ENCODE measurements around the gene URB2. TPM values are rescaled to one million over a fixed set of nuclear protein-coding genes. Genes with fewer than 3 reads are reported as not detected.

Gene URB2
- total and polyA plus RNA-seq, 2 donors (not counting 3 experiments of a cell fraction or from before 2014, with no cell fraction given), result 4.7 to 12.4 TPM

DNA sequence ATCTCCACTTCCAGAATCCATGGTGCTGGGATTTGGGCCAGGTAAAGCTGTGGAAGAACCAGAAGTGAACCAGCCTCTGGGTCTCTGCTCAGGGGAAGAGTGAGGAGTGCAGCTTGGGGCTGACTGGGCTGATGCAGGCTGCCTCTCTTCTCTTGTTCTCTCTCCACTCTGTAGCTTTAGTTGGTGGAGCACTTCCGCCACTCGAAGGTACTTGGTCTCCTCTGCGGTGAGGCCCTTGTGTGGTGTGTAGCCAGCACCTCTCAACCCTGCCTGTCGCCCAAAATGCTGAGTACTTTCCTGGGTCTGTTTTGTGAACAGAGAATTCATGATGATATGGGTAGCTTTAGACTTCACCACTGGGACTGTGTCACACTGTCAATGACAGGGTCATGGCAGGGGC is 63.2 kb downstream of the URB2 start:
- Histone ChIP-seq H4K20me1 (replicated peaks; ENCODE audit: control insufficient read depth, extremely low read depth, insufficient read depth, low read length) (no peaks in the 10 kb centered on the region), H3K36me3 (ENCODE audit: control insufficient read depth in 2 of 2, extremely low read depth in 1 of 2, insufficient read depth in 2 of 2, low read length in 2 of 2) (no peaks in the 10 kb centered on the region), H3K9ac (replicated peaks; ENCODE audit: extremely low read depth, insufficient read depth, low read length) (no peak overlapping the region), H3K4me3 (replicated peaks in 1 of 3; ENCODE audit: insufficient read depth in 1 of 3, low read depth in 1 of 3, low read length in 3 of 3) (no peak overlapping the region), H2AFZ (ENCODE audit: low read depth, low read length) (no peak overlapping the region), H3K27ac (ENCODE audit: insufficient read depth, low read depth, low read length) (no peak overlapping the region), H3K27me3 (ENCODE audit: control insufficient read depth in 2 of 2, insufficient read depth in 2 of 2, low read length in 2 of 2) (no peaks in the 10 kb centered on the region), H3K9me3 (replicated peaks; ENCODE audit: control insufficient read depth, insufficient read depth, low read length) (no peaks in the 10 kb centered on the region), H3K4me1 (ENCODE audit: control insufficient read depth, extremely low read depth, insufficient read depth, low read length) (no peaks in the 10 kb centered on the region), H3K79me2 (ENCODE audit: control insufficient read depth, insufficient read depth, low read length) (no peaks in the 10 kb centered on the region), H3K4me2 (ENCODE audit: insufficient read depth, low read length) (no peak overlapping the region), H3K9me1 (replicated peaks; ENCODE audit: control insufficient read depth, extremely low read depth, insufficient read depth, low read length) (no peaks in the 10 kb centered on the region)
- POLR2A ChIA-PET, result no interaction called here
- TF ChIP-seq EZH2 (IDR thresholded peaks at IDR 0.05; ENCODE audit: borderline replicate concordance, low read depth, low read length, severe bottlenecking) (no peak), POLR2A (IDR thresholded peaks at IDR 0.05; ENCODE audit: low read depth, low read length) (no peak), MYC (IDR thresholded peaks at IDR 0.05; ENCODE audit: low read depth, low read length) (no peak), GATA2 (IDR thresholded peaks at IDR 0.05; ENCODE audit: insufficient read depth, insufficient read length, low read depth, low read length) (no peak), JUN (IDR thresholded peaks at IDR 0.05; ENCODE audit: borderline replicate concordance, insufficient read depth, insufficient read length, low read depth) (no peak), POLR2AphosphoS5 (IDR thresholded peaks at IDR 0.05; ENCODE audit: insufficient read depth, low read depth, low read length) (no peak), FOS (IDR thresholded peaks at IDR 0.05; ENCODE audit: borderline replicate concordance, insufficient read depth, low read length) (no peak)
- TF ChIP-seq, protein P1, sequence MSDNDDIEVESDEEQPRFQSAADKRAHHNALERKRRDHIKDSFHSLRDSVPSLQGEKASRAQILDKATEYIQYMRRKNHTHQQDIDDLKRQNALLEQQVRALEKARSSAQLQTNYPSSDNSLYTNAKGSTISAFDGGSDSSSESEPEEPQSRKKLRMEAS (IDR thresholded peaks at IDR 0.05; ENCODE audit: insufficient read depth, insufficient read length), result no peak
- TF ChIP-seq, protein P2, sequence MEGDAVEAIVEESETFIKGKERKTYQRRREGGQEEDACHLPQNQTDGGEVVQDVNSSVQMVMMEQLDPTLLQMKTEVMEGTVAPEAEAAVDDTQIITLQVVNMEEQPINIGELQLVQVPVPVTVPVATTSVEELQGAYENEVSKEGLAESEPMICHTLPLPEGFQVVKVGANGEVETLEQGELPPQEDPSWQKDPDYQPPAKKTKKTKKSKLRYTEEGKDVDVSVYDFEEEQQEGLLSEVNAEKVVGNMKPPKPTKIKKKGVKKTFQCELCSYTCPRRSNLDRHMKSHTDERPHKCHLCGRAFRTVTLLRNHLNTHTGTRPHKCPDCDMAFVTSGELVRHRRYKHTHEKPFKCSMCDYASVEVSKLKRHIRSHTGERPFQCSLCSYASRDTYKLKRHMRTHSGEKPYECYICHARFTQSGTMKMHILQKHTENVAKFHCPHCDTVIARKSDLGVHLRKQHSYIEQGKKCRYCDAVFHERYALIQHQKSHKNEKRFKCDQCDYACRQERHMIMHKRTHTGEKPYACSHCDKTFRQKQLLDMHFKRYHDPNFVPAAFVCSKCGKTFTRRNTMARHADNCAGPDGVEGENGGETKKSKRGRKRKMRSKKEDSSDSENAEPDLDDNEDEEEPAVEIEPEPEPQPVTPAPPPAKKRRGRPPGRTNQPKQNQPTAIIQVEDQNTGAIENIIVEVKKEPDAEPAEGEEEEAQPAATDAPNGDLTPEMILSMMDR (IDR thresholded peaks at IDR 0.05; ENCODE audit: extremely low read depth in 1 of 2, insufficient read depth in 1 of 2, low read depth in 1 of 2, low read length in 2 of 2), result no peak
- CTCF ChIA-PET, result no interaction called here
- intact Hi-C loops (cut with micrococcal nuclease), result no loop called here
- BruUV-seq (replicated peaks), result no TSS peak
- DNase-seq (ENCODE audit: low read depth, low spot score) (no peak), FAIRE-seq (no peak)
- dilution Hi-C loops (cut with MboI; ENCODE audit: extremely low pct_ligation_motif_present, low sequenced_read_pairs), result no loop called here

Data from endothelial cell of umbilical vein (primary cell).